Dedifferentiated amniotic fluid mesenchymal stem cell (primary cell): ENCODE data around the gene SPP2.
A peak's percentile ranks its signal among the peaks of the same experiment; 100 is the strongest.

Experiments used
- DNase-seq: peaks from one replicate; pipeline ENCODE4 v3.0.0-alpha.2; 2016; ENCODE audit errors: extremely low spot score

SPP2 gene

GRCh38 chr2:234038076-234038802 lies 12.3 kb upstream of the SPP2 start:
- DNase-seq: peak; percentile 26

GRCh38 chr2:234044157-234044556 lies 6.3 kb upstream of the SPP2 start:
- DNase-seq: no peak

- DNase-seq: no peak
These were observed 4.0 kb upstream of the SPP2 start for GRCh38 chr2:234046521-234046920.

- DNase-seq: no peak
These were observed 3.1 kb upstream of the SPP2 start for GRCh38 chr2:234047361-234047760.

GRCh38 chr2:234048049-234048448 lies 2.5 kb upstream of the SPP2 start:
- no peak for DNase-seq

- DNase-seq: no peak
These were observed 1.0 kb downstream of the SPP2 start for GRCh38 chr2:234051374-234052070.

GRCh38 chr2:234058881-234059280 lies 8.4 kb downstream of the SPP2 start:
- DNase-seq: no peak

- DNase-seq: no peak
These were observed 9.7 kb downstream of the SPP2 start for GRCh38 chr2:234060236-234060635.

- no peak for DNase-seq
These were observed 11.2 kb downstream of the SPP2 start for GRCh38 chr2:234061624-234062257.

- no peak for DNase-seq
These were observed 16.1 kb downstream of the SPP2 start for GRCh38 chr2:234066587-234066986.

GRCh38 chr2:234071664-234072063 lies 21.2 kb downstream of the SPP2 start:
- DNase-seq: no peak

- DNase-seq: no peak
These were observed 22.0 kb downstream of the SPP2 start for GRCh38 chr2:234072454-234072853.

GRCh38 chr2:234074751-234075517 lies 24.4 kb downstream of the SPP2 start:
- DNase-seq: no peak

GRCh38 chr2:234075518-234075915 lies 25.0 kb downstream of the SPP2 start:
- no peak for DNase-seq

GRCh38 chr2:234075947-234076346 lies 25.4 kb downstream of the SPP2 start:
- DNase-seq: no peak

GRCh38 chr2:234076451-234076850 lies 25.9 kb downstream of the SPP2 start:
- no peak for DNase-seq

GRCh38 chr2:234078129-234078528 lies 27.6 kb downstream of the SPP2 start:
- DNase-seq: no peak

- no peak for DNase-seq
These were observed 31.7 kb downstream of the SPP2 start for GRCh38 chr2:234081970-234082822.

- no peak for DNase-seq
These were observed 33.3 kb downstream of the SPP2 start for GRCh38 chr2:234083572-234084348.

- peak; percentile 23 for DNase-seq
These were observed 41.0 kb downstream of the SPP2 start for GRCh38 chr2:234091432-234091879.
